Peyer's patch (tissue), 4 donors: ENCODE measurements around the gene GRIN3B.

Experiments used
- POLR2A ChIP-seq, 2 donors: fragments of 450-650 bp; IDR thresholded peaks; one replicate each; pipeline ENCODE4 v1.5.1; 2017; ENCODE audit warnings: antibody characterized with exemption in 2 of 2, mild to moderate bottlenecking in 2 of 2, moderate library complexity in 2 of 2
- TF ChIP-seq, protein P1 (sequence below), 6 experiments: fragments of 450-650 bp in 4 of 6; fragments of 200-600 bp in 2 of 6; sonication (generic) in 1 of 6; IDR thresholded peaks; one replicate each; pipeline ENCODE4 v1.5.1; 2017 to 2019; ENCODE audit warnings: antibody characterized with exemption in 6 of 6, mild to moderate bottlenecking in 3 of 6, moderate library complexity in 1 of 6

DNA sequence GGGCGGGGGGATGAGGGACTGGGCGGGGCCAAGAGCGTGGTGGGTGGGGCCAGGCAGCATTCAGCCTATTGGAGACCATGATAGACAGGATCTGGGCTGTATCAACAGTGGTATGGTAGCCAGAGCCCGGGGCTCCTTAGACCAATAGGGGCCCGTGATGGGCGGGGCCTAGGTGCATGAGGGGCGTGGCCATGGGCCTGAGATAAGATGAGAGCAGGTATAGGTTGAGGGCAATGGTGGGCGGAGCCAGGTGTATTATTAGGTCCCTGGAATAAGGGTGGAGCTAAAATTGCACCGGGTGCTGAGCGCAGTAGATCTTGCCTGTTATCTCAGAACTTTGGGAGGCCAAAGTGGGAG, 45.0 kb downstream of the GRIN3B start:
- TF ChIP-seq, protein P1, sequence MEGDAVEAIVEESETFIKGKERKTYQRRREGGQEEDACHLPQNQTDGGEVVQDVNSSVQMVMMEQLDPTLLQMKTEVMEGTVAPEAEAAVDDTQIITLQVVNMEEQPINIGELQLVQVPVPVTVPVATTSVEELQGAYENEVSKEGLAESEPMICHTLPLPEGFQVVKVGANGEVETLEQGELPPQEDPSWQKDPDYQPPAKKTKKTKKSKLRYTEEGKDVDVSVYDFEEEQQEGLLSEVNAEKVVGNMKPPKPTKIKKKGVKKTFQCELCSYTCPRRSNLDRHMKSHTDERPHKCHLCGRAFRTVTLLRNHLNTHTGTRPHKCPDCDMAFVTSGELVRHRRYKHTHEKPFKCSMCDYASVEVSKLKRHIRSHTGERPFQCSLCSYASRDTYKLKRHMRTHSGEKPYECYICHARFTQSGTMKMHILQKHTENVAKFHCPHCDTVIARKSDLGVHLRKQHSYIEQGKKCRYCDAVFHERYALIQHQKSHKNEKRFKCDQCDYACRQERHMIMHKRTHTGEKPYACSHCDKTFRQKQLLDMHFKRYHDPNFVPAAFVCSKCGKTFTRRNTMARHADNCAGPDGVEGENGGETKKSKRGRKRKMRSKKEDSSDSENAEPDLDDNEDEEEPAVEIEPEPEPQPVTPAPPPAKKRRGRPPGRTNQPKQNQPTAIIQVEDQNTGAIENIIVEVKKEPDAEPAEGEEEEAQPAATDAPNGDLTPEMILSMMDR (IDR thresholded peaks at IDR 0.05), result no peak
- no peak for TF ChIP-seq POLR2A (IDR thresholded peaks at IDR 0.05)
